Activated CD8-positive, alpha-beta memory T cell treated with anti-CD3 and anti-CD28 coated beads for 36 hours (primary cell): ENCODE results near the gene IKZF2. TPM values are rescaled to one million over a fixed set of nuclear protein-coding genes. Genes with fewer than 3 reads are reported as not detected.
"Not testable (repeated sequence)": the region's sequence is repeated elsewhere in the genome, so short reads cannot be mapped to it uniquely, and the experiment has no call there.

Experiments used
- CTCF ChIA-PET: fragments of 350-600 bp; sonication (Branson Sonifier 250); formaldehyde crosslinking; loops from one replicate; lab custom pipeline; 2021; ENCODE audit warnings: antibody characterized with exemption; lab: Charles Lee
- POLR2A ChIA-PET: fragments of 350-600 bp; sonication (Branson Sonifier 250); formaldehyde crosslinking; loops from one replicate; lab custom pipeline; 2021; ENCODE audit warnings: antibody characterized with exemption; lab: Charles Lee
- total RNA-seq, 2 experiments: library from RNA; stranded (reverse); gene quantifications; one replicate each; pipeline ENCODE4 v1.2.3, GENCODE V29; 2021

The IKZF2 gene
- total RNA-seq, 2 experiments from 2014 or later, result 8.3 to 8.8 TPM

DNA sequence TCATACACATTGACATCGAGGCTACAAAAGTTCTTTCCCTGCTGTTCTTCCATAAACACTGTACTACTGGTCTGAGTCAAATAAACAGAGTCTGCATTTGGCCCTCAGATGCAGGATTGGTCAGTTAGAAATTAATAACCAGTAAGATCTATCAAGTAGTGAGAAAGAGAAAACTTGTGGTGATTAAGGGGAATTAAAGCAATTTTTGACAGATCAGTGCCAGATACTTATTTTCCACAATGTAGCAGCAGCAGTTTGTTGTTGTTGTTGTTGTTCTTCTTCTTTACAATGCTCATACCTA, 85.0 kb downstream of the IKZF2 start:
- CTCF ChIA-PET, result no interaction called here
- POLR2A ChIA-PET, result no interaction called here

DNA sequence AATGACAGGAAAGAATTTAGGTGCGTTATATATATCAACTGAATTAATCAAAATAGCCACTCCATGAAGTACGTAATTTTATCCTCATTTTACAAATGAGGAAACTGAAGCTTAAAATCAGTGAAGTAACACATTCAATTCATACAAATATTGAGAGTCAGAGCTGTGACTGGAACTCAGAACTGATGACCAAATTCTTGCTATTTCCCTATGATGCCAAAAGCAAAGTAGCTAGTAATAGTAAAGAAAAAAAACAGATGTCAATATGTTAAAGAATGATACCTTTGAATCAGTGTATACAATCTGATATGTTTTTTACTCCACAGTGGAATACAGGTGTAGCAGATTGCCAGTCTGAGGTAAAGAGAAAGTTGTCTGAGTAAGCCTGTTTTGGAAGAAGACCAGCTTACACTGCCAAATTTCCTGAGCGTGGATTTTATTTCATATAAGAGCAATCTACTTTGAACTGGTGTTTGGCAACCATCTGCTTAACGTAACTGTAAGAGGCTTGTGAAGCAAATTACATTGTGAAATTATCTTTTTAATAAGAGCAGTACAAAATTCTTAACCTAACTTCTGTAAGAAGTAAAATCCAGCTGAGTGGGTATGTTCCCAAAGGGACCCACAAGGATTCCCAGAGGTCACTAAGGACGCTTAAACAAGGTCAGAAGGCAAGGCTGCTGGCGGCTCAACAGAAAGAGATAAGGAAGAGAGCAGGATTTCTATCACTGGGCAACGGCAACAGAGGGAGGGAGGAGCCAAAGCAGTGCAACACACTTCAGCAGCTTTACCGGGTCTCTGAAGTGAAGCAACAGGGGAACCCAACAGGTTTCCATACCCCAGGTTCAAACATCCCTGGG, 85.6 kb downstream of the IKZF2 start:
- POLR2A ChIA-PET, result no interaction called here
- CTCF ChIA-PET, result no interaction called here

DNA sequence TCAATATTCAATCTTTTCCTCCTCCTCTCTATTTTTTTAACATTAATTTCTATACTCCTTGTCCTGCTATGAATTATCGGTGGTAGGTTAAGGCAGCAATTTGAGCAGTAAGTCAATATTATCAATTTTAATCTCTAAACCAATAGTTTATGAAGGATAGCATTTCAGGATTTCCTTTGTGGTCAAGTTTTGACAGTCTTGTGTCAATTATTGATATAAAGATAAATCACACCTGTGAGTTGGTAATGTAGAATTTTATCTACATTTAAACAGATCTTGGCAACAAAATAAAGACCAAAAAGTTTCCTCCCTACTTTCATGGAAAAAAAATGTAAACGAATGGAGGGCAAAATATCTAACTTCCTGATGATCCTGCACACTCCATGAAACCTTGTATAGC, 87.3 kb downstream of the IKZF2 start:
- CTCF ChIA-PET, result no interaction called here
- POLR2A ChIA-PET, result no interaction called here

DNA sequence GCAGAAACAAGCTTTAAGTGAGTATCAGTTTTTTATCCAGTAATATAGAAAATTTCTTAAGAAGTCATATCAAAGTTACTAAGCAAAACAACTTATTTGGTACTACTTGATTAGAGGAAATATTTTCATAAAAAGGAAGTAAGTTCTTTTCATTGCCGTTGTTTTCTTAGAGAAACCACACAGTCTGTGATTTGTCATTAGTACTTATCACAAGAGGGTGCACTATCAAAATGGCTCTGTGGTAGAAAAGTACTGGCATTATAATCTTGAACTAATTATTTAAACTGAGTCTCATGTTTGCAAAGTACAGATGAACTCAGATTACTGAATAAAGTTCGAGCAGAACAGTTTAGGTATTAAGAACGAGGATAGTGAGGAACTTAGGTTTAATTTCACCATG, 93.4 kb downstream of the IKZF2 start:
- ChIA-PET CTCF (no interaction called here), POLR2A (no interaction called here)

DNA sequence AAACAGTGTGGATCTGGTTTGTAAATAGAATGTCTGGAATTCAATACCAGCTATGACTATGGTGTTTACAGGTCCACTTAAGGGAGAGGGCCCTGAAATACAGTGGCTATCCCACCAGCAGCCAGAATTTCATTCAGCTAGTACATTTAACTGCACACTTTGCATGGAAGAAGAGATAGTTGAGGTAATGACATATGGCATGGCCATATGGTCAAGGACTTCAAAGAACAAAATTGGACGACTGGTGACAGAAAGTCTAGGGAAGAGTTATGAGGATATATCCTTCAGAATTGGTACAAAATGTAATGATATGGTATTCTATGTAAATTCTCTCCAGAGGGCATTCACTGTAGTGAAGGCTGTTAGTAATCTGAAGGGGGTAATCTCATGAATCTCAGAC, 105.0 kb downstream of the IKZF2 start:
- ChIA-PET CTCF (no interaction called here), POLR2A (no interaction called here)

DNA sequence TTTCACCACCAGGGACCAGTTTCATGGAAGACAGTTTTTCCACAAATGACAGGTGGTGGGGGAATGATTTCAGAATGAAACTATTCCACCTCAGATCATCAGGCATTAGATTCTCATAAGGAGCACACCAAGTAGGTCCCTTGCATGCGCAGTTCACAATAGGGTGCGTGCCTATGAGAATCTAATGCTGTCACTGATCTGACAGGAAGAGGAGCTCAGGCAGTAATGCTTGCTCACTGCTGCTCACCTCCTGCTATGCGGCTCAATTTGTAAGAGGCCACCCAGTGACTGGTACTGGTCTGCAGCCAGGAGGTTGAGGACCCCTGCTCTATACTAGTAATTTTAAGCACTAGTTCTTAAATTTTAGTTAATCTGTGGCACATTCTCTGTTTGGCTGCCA, 107.8 kb downstream of the IKZF2 start:
- ChIA-PET CTCF (interaction anchor here (0.6 kb wide), 1 partner anchor 523 kb away, joined by 3 read pairs; no protein-coding TSS in a partner anchor), POLR2A (no interaction called here)

DNA sequence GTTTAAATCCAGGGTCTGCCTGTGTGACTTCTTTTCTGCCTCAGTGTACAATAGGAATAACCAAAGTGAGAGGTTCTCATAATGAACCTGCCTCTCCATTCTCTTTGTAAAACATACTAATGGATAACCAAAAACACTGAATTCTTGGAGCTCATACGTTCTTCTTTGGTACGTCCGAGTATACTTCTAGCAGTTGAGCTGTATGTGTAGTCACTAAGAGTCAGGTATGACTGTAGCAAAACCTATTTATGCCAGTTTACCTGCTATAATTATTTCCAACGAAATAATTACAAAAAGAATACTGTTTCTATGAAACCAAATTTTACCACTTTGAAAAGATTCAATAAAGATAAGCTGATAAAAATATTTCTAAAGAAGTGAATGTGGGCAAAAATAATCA, 109.2 kb downstream of the IKZF2 start:
- ChIA-PET CTCF (no interaction called here), POLR2A (no interaction called here)

DNA sequence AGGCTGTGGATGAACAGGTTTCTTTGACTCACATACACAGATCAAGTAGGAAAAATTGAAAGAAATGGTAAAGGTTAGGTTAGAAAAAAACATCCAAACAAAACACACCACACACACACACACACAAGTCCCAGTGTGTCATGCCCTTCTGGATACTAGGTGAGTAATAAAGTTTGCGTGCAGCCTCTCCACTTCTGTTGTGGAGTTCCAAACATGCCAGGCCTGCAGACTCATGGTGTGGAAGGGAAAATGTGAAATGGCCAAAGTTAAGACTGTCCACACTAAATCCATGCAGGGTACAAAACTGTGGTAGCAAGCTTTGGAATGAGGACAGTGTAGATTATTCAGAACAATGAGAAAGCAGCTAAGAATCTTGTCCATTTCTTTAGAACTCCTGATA, 114.6 kb downstream of the IKZF2 start:
- CTCF ChIA-PET, result no interaction called here
- POLR2A ChIA-PET, result no interaction called here

DNA sequence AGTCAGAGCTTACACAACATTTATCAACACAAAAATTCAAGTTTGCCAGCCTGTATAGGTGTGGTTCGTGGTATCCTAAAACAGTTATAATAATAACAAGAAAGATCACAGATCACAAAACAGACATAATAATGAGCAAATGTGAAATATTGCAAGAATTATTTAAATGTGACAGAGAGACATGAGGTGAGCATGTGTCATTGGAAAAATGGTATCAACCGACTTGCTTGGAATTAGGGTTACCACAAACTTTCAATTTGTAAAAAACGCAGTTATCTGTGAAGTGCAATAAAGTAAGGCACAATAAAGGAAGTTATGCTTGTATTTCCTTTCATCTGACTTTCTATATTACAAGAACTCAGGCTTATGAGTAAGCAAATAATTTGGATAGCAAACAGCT, 116.8 kb downstream of the IKZF2 start:
- ChIA-PET POLR2A (no interaction called here), CTCF (no interaction called here)

DNA sequence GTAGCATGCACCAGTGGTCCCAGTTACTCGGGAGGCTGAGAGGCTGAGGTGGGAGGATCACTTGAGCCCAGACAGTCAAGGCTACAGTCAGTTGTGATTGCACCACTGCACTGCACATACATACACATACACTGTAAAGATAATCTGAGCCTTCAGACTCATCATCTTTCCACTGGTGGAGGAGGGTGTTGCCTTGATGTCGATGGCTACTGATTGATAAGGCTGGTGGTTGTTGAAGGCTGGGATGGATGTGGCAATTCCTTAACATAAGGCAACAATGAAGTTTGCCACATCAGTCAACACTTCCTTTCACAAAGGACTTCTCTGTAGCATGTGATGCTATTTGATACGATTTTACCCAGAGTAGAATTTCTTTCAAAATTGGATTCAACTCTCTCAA, 118.8 kb downstream of the IKZF2 start:
- ChIA-PET CTCF (no interaction called here), POLR2A (no interaction called here)

DNA sequence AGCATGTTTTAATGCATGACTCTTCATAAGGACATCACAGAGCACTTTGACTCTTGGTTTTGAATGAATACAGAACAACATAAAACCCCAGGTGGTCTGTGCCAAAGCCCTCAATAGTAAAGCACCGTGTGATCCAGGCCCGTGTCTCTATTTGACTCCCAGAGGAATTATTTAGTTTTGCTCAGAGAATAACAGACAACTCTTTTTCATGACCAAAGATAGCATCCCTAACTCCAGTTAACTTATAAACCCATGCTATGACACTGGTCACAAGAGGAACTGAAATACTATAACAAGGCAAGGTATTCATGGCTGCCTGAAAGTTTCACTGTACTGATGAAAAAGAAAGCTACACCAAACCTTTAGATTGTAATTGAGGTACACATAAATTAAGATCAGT, 128.4 kb downstream of the IKZF2 start:
- POLR2A ChIA-PET, result no interaction called here
- CTCF ChIA-PET, result no interaction called here

DNA sequence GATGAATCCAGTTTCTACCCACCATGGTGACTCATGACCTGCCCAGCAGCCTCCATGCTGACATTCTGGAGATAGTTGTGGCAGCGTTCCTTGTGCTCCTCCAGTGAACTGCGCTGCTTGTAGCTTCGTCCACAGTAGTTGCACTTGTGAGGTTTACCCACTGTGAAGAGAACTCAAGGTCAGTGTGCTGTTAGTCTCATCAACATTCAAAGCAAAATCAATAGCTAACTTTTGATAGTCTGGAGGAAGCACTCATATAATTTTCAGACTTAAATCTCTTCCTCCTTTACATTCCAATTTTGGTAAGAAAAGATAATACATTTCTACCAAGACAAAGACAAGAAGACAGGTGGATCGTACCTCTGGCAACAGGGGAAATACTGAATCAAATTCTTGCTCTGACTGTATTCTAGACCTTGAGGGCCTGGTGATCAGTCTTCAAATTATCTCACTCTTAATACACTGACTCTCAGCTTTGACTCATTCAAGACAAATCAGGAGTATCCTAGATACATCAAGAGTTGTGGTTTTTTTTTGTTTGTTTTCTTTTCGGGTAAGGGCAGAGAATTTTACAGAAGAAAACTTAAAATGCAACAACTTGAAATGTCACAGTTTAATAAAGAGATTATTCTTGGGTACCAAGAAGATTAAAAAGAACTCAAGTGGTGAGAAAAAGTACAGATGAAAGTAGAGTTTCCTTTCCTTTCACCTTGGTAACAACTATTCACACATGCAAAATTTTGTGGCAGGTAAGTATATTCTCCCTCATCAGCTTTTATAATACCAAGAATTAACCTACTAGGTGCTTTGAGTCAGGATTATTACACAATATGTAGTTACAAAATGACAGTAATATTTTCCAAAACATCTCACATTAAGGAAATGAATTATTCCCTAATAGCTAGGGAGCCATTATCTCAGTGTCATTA, 129.2 kb downstream of the IKZF2 start:
- ChIA-PET CTCF (no interaction called here), POLR2A (no interaction called here)

DNA sequence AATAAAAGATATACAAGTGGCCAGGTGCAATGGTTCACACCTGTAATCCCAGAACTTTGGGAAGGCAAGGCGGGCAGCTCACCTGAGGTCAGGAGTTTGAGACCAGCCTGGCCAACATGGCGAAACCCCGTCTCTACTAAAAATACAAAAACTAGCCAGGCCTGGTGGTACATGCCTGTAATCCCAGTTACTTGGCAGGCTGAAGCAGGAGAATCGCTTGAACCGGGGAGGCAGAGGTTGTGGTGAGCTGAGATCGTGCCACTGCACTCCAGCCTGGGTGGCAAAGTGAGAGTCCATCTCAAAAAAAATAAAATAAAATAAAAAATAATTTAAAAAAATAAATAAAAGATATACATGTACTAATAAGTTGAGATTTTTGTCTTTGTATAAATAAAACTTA, 130.5 kb downstream of the IKZF2 start:
- CTCF ChIA-PET, POLR2A ChIA-PET: not testable (repeated sequence)

DNA sequence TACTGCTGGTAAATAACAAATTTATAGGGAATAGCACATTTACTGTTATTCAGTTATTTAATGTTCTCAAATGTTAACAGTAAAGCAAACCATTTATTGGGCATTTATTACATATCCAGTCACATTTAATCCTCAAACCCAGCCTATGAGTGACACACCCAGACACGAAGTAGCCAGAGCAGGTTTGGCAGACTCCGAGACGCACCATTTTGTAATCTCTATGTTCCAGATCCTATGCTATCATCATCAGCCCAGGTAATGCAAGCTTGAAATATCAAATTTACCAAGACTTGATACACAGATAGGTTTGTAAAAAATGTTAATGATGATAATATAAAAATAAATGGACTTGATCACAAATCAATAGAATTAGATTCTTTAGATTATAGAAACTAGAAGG, 131.1 kb downstream of the IKZF2 start:
- CTCF ChIA-PET, result no interaction called here
- POLR2A ChIA-PET, result no interaction called here

DNA sequence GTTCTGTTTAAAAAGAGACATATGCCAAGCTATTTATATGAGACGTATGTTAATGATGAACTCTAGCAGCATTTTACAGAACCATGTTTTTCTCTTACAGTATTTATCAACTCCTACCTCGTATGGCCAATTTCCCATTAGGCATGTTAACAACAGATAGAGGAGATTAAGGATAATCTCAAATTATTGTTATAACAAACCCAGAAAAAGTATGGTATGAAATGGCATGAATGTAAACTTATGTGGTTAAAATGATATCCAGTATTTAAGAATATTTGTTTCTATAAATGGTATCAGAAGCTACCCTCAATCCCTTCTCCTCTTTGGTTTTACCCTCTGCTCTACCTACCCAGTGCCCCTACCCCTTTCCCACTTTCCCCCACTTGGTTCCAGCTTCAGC, 132.0 kb downstream of the IKZF2 start:
- POLR2A ChIA-PET, result interaction anchor here (0.5 kb wide), 1 partner anchor 132 kb away, joined by 3 read pairs; no protein-coding TSS in a partner anchor
- CTCF ChIA-PET, result no interaction called here

DNA sequence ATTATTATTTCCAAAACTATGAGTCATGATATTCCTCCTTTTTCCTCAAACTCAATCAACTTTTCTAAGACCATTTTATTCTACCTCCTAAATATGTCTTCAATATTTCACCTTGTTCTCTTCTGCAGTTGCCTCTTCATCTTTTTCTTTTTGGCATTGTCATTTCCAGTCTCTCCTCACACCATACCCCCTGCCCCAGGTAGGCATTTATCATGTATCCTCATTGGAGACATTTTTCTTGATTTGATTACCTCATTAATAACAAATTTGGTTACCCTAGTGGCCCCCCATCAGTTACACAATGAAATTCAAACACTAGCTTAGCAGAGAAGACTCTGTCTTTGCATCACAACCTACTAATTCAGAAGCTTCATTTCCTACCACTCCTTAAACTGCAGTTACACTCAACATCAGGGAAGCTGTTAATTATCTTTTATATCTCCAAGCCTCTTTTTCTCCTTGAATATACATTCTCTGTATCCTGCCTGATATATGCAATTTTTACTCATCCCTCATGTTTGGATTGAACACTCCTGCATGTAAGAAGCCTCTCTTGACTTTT, 133.0 kb downstream of the IKZF2 start:
- ChIA-PET POLR2A (no interaction called here), CTCF (no interaction called here)

DNA sequence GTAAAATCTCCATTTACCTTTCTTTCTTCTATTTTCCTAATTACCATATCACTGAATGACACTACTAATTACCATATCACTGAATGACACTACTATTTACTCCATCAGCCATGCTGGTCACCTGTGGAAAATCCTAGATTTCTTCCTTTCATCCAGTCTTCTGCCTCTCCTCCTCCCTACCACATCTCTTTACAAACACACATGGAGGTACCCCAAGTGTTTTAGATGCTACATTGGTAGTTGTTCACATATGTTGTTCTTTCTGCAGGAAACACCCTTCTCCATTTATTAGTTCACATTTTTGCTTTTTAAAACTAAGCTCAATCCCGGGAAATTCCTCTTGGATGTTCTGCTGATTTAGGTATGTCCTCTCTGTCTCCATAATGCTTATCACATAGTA, 134.0 kb downstream of the IKZF2 start:
- ChIA-PET POLR2A (no interaction called here), CTCF (no interaction called here)

DNA sequence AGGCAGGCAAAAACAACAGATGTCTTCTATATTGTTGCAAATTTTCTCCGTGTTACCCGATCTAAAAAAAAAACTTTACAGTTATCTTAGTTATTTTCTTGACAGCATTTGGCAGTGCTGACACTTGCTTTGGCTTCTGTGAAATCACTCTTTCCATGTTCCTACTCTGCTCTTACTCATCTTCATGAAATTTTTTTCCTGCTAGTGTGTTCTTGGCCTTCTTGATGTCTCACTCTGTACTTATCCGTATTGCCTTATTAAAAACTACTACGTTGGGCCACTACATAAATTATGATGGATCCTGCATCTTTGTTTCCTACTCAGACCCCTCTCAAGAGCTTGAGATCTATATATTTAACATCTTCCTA, 134.4 kb downstream of the IKZF2 start:
- POLR2A ChIA-PET, result no interaction called here
- CTCF ChIA-PET, result no interaction called here

DNA sequence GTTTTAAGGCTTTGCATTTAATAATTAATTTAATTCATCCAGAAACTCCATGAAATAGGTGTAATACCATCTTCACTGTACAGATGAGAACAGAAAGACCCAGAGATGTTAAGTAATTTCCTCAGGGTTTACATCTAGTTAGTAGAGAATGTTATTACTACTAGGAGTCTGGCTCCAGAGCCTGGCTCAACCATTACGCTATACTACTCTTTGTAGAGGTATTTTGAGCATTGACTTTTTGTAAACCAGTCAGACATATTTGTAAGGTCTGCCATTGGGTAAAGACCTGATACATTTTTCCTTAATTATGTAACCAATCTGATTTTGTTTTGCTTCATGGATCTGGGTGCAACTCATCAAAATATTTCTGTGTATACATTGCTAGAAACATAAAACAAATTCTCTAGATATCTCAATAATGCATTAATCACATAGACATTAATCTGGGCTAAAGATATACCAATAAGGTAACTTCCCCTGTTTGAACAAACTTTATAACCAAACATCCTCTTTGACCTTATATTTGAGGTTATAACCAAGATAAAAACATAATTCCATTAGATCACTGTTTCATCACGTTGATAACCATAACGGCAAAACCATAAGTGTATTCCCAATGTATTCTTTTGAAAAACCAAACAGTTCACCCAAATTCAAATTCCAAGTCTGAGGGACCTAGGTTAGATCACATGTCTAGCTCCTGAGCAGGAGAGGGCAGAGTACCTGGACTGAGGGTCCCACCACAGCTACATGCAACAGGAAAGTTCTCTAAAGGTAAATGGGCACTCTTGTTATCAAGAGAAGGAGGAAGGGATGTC, 135.0 kb downstream of the IKZF2 start:
- ChIA-PET POLR2A (no interaction called here), CTCF (no interaction called here)
